Measurements from ENCODE around the gene ZNF141. TPM values are rescaled to one million over a fixed set of nuclear protein-coding genes. Genes with fewer than 3 reads are reported as not detected.

ZNF141 gene
- total and polyA plus RNA-seq, 2 experiments from 2014 or later: 7.4 to 20.3 TPM

DNA sequence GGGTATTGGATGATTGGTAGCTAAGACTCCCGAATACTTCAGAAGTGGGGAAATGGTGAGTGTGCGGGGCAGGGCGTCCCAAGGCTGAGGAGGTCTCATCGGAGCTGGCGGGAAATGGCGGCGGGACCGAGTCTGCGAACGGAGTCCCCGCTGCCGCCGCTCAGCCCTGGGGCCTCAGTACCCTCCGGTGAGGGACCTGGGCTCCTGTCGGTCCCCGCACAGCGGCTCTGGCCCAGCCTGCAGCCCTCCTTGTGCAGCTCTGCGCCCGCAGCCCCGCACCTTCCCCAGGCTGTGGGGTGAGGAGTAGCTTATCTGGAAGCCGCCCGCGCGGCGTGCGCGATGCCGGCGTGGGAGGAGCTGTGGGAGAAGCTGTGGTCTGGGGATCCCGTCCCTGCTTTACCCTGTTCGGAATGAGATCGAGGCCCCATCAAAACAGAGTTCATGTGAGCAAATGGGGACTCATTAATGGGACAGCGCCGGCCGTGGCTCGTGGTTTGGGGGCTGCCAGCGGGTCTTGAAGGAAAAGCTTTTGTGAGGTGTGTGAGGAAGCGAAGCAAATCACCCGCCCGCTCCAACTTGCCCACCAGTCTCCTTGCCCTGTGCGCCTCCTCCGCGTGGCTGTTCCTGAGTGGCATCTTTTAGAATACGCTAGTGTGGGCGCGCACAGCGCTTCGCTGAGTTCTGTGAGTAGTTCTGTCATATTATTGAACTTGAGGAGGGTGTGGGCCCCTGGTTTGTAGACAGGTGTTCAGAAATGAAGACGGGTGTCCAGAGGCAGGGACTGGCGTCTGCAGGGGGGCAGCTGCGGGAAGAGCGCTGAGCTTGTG, 531 bp downstream of the ZNF141 start:
- Histone ChIP-seq H3K9me3 (ENCODE audit: low read depth) (peaks cover 27% of the 10 kb centered on the region), H3K4me1 (ENCODE audit: insufficient read depth) (peaks cover 5% of the 10 kb centered on the region), H3K27ac (peak overlapping the region; percentile 90), H4K20me1 (ENCODE audit: insufficient read depth, poor library complexity, severe bottlenecking) (no peaks in the 10 kb centered on the region), H3K79me2 (peaks cover 51% of the 10 kb centered on the region), H3K9me2 (replicated peaks; ENCODE audit: insufficient read depth) (no peaks in the 10 kb centered on the region), H3K4me3 (peak overlapping the region; percentile 37), H3K27me3 (no peaks in the 10 kb centered on the region), H2AFZ (peak overlapping the region; percentile 23), H3K4me2 (peak overlapping the region; percentile 93), H3K36me3 (replicated peaks; ENCODE audit: insufficient read depth, low read depth) (no peaks in the 10 kb centered on the region)
- WGBS (ENCODE audit: low lambda C conversion rate, missing lambda C conversion rate): 1% methylated on average over 44 of the region's 52 CpGs
- TF ChIP-seq EZH2phosphoT487 (IDR thresholded peaks at IDR 0.05; ENCODE audit: low read depth, severe bottlenecking, unreplicated experiment) (no peak), EZH2 (IDR thresholded peaks at IDR 0.05; ENCODE audit: borderline replicate concordance) (no peak)
- TF ChIP-seq, protein P1, sequence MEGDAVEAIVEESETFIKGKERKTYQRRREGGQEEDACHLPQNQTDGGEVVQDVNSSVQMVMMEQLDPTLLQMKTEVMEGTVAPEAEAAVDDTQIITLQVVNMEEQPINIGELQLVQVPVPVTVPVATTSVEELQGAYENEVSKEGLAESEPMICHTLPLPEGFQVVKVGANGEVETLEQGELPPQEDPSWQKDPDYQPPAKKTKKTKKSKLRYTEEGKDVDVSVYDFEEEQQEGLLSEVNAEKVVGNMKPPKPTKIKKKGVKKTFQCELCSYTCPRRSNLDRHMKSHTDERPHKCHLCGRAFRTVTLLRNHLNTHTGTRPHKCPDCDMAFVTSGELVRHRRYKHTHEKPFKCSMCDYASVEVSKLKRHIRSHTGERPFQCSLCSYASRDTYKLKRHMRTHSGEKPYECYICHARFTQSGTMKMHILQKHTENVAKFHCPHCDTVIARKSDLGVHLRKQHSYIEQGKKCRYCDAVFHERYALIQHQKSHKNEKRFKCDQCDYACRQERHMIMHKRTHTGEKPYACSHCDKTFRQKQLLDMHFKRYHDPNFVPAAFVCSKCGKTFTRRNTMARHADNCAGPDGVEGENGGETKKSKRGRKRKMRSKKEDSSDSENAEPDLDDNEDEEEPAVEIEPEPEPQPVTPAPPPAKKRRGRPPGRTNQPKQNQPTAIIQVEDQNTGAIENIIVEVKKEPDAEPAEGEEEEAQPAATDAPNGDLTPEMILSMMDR (IDR thresholded peaks at IDR 0.05; ENCODE audit: poor library complexity): no peak
- DNase-seq (ENCODE audit: low spot score): peak; percentile 70

DNA sequence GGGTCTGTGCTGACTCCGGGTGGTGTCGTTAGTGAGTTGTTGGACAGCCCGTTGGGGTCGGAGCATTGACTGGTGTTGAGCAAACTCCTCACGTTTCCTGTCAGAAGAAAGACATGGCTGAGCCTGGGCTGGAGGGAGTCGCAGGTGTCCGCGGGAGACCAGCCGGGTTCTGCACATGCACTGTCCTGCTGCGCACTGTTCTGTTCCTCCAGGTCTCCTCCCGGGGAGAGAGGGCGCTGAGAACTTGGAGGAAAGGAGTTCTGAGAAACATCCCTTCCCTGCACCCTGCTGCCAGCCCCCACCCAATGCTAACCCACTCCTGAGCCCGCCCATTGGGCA, 1.1 kb downstream of the ZNF141 start:
- H3K27ac ChIP-seq: peak overlapping the region; percentile 90
- peaks cover 5% of the 10 kb centered on the region for H3K4me1 ChIP-seq (ENCODE audit: insufficient read depth)
- H4K20me1 ChIP-seq (ENCODE audit: insufficient read depth, poor library complexity, severe bottlenecking): no peaks in the 10 kb centered on the region
- peaks cover under 1% of the 10 kb centered on the region for H3K36me3 ChIP-seq (replicated peaks; ENCODE audit: insufficient read depth, low read depth)
- peaks cover 29% of the 10 kb centered on the region for H3K9me3 ChIP-seq (ENCODE audit: low read depth)
- no peaks in the 10 kb centered on the region for H3K9me2 ChIP-seq (replicated peaks; ENCODE audit: insufficient read depth)
- H3K4me2 ChIP-seq: peak overlapping the region; percentile 93
- peaks cover 54% of the 10 kb centered on the region for H3K79me2 ChIP-seq
- peak overlapping the region; percentile 23 for H2AFZ ChIP-seq
- no peaks in the 10 kb centered on the region for H3K27me3 ChIP-seq
- TF ChIP-seq EZH2 (IDR thresholded peaks at IDR 0.05; ENCODE audit: borderline replicate concordance) (no peak), EZH2phosphoT487 (IDR thresholded peaks at IDR 0.05; ENCODE audit: low read depth, severe bottlenecking, unreplicated experiment) (no peak)
- TF ChIP-seq, protein P1 (IDR thresholded peaks at IDR 0.05; ENCODE audit: poor library complexity): no peak
- WGBS (ENCODE audit: low lambda C conversion rate, missing lambda C conversion rate): 14% methylated on average over 12 of the region's 13 CpGs
- H3K4me3 ChIP-seq: peak overlapping the region; percentile 37
- DNase-seq (ENCODE audit: low spot score): no peak

DNA sequence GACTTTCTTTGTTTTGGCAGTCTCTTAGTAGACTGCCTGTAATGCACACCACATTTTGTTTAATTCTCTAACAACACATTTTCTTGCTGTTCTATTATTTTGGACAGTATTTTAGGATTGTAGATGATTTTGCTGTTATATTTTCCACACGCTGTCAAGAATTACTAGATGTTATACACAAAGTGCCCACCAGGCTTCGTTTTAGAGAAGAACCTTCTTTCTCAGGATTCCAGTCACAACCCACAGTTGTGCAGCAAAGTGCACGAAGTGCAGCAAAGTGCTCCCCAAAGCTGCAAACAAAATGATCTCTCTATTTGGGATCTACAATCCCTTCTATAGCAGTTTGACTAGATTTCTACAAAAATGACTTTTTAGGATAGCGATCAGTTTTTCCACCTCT, 2.4 kb downstream of the ZNF141 start:
- no peak overlapping the region for H2AFZ ChIP-seq
- no peak overlapping the region for H3K27ac ChIP-seq
- H4K20me1 ChIP-seq (ENCODE audit: insufficient read depth, poor library complexity, severe bottlenecking): no peaks in the 10 kb centered on the region
- WGBS (ENCODE audit: low lambda C conversion rate, missing lambda C conversion rate): 94% methylated on average over 4 of the region's 4 CpGs
- H3K4me1 ChIP-seq (ENCODE audit: insufficient read depth): peaks cover 5% of the 10 kb centered on the region
- H3K36me3 ChIP-seq (replicated peaks; ENCODE audit: insufficient read depth, low read depth): peaks cover 12% of the 10 kb centered on the region
- H3K4me2 ChIP-seq: no peak overlapping the region
- TF ChIP-seq, protein P1 (IDR thresholded peaks at IDR 0.05; ENCODE audit: poor library complexity): no peak
- TF ChIP-seq EZH2 (IDR thresholded peaks at IDR 0.05; ENCODE audit: borderline replicate concordance) (no peak), EZH2phosphoT487 (IDR thresholded peaks at IDR 0.05; ENCODE audit: low read depth, severe bottlenecking, unreplicated experiment) (no peak)
- no peak for DNase-seq (ENCODE audit: low spot score)
- no peaks in the 10 kb centered on the region for H3K9me2 ChIP-seq (replicated peaks; ENCODE audit: insufficient read depth)
- H3K79me2 ChIP-seq: peaks cover 59% of the 10 kb centered on the region
- H3K9me3 ChIP-seq (ENCODE audit: low read depth): peaks cover 40% of the 10 kb centered on the region
- no peak overlapping the region for H3K4me3 ChIP-seq
- H3K27me3 ChIP-seq: no peaks in the 10 kb centered on the region

Data from hepatocyte (in vitro differentiated cells).